Natural killer cell (primary cell): ENCODE measurements around the gene INPP4B. TPM values are rescaled to one million over a fixed set of nuclear protein-coding genes. Genes with fewer than 3 reads are reported as not detected.

ENCODE experiments used
- ATAC-seq, 3 donors: fragments of 150-1000 bp in 2 of 3; fragments of 200-7000 bp in 1 of 3; cut with Tn5 transposase; 1 replicate in 1 of 3; 2 replicates in 2 of 3; pipeline ENCODE4 v1.10.0; 2021; ENCODE audit warnings: mild to moderate bottlenecking in 2 of 3, moderate library complexity in 2 of 3
- DNase-seq, 2 donors: peaks; one replicate each; pipeline versions ENCODE4 v3.0.0 to v3.0.0-alpha.2; 2013 to 2021; ENCODE audit warnings: mixed read lengths in 1 of 2
- H3K27ac ChIP-seq: one replicate; pipeline ENCODE4 v1.5.1; 2013; ENCODE audit warnings: mild to moderate bottlenecking, low read length
- H3K27me3 ChIP-seq: one replicate; pipeline ENCODE4 v1.6.1; 2013; ENCODE audit warnings: low read length; ENCODE audit not compliant: control insufficient read depth, insufficient read depth
- H3K36me3 ChIP-seq: one replicate; pipeline ENCODE4 v1.6.1; 2013; ENCODE audit warnings: low read length; ENCODE audit not compliant: control insufficient read depth, insufficient read depth
- H3K4me1 ChIP-seq: one replicate; pipeline ENCODE4 v1.6.1; 2013; ENCODE audit warnings: low read length; ENCODE audit not compliant: control insufficient read depth, insufficient read depth
- H3K4me3 ChIP-seq: one replicate; pipeline ENCODE4 v1.5.1; 2013; ENCODE audit warnings: low read length
- H3K9me3 ChIP-seq: one replicate; pipeline ENCODE4 v1.6.1; 2013; ENCODE audit warnings: low read length; ENCODE audit not compliant: control insufficient read depth, insufficient read depth
- H3K27ac Mint-ChIP-seq, 2 donors: one replicate each; pipeline ENCODE4 v1.8.0; 2022; ENCODE audit warnings: mild to moderate bottlenecking in 2 of 2, mixed read lengths in 2 of 2, moderate library complexity in 1 of 2
- H3K27me3 Mint-ChIP-seq, 2 donors: one replicate each; pipeline ENCODE4 v1.8.0; 2022; ENCODE audit warnings: low read depth in 2 of 2, mixed read lengths in 2 of 2
- H3K36me3 Mint-ChIP-seq: one replicate; pipeline ENCODE4 v1.8.0; 2022; ENCODE audit warnings: mixed read lengths
- H3K4me1 Mint-ChIP-seq, 2 donors: one replicate each; pipeline ENCODE4 v1.8.0; 2022; ENCODE audit warnings: mixed read lengths in 2 of 2
- H3K4me3 Mint-ChIP-seq: one replicate; pipeline ENCODE4 v1.8.0; 2022; ENCODE audit warnings: mild to moderate bottlenecking, moderate library complexity, mixed read lengths
- H3K9me3 Mint-ChIP-seq, 2 donors: one replicate each; pipeline ENCODE4 v1.8.0; 2022; ENCODE audit warnings: mixed read lengths in 2 of 2
- CTCF ChIP-seq: fragments of 200-600 bp; IDR thresholded peaks from one replicate; pipeline ENCODE4 v1.8.0; 2022; ENCODE audit warnings: antibody characterized with exemption
- whole genome bisulfite sequencing: methylation state at CpG from one replicate; pipeline ENCODE4 v1.1.7; 2013; ENCODE audit warnings: missing lambda C conversion rate; ENCODE audit not compliant: insufficient coverage; 5-methylcytosine and 5-hydroxymethylcytosine counted together
- intact Hi-C: fragments of 100-400 bp; cut with micrococcal nuclease; formaldehyde crosslinking; loops from one replicate; pipeline ENCODE4 v1.14.2; 2022
- total RNA-seq, 4 donors: library from RNA; stranded (reverse); fragments of 120-200 nt in 1 of 4; gene quantifications; one replicate each; pipeline versions ENCODE4 v1.2.3 to v1.2.4, GENCODE V29; 2013 to 2022

The INPP4B gene
- total RNA-seq, 3 donors from 2014 or later (not counting 1 experiment from before 2014, with no cell fraction given) = 2.4 to 6.2 (median 4.5) TPM

GRCh38 chr4:142386449-142386848 is 459.7 kb downstream of the INPP4B start:
- Histone ChIP-seq H3K36me3 (no peaks in the 10 kb centered on the region), H3K4me3 (no peak overlapping the region), H3K9me3 (no peaks in the 10 kb centered on the region), H3K27ac (no peak overlapping the region), H3K27me3 (no peaks in the 10 kb centered on the region), H3K4me1 (no peaks in the 10 kb centered on the region)
- intact Hi-C loops = no loop called here
- Mint-ChIP-seq H3K27ac (no peak overlapping the region), H3K4me3 (no peak overlapping the region), H3K36me3 (peaks cover 6% of the 10 kb centered on the region), H3K4me1 (no peaks in the 10 kb centered on the region), H3K9me3 (peaks cover 0 to 4% of the 10 kb centered on the region in 2 donors), H3K27me3 (no peaks in the 10 kb centered on the region)
- no peak for ATAC-seq
- WGBS = 87% methylated on average over 8 of the region's 8 CpGs
- TF ChIP-seq CTCF = no peak
- DNase-seq = no peak

GRCh38 chr4:142383800-142384470 is 462.2 kb downstream of the INPP4B start:
- TF ChIP-seq CTCF = no peak
- Histone ChIP-seq H3K36me3 (no peaks in the 10 kb centered on the region), H3K27me3 (no peaks in the 10 kb centered on the region), H3K27ac (no peak overlapping the region), H3K4me1 (no peaks in the 10 kb centered on the region), H3K4me3 (no peak overlapping the region), H3K9me3 (no peaks in the 10 kb centered on the region)
- H3K27ac Mint-ChIP-seq = no peak overlapping the region
- no peaks in the 10 kb centered on the region for H3K27me3 Mint-ChIP-seq
- no peaks in the 10 kb centered on the region for H3K4me1 Mint-ChIP-seq
- intact Hi-C loops = no loop called here
- no peak for DNase-seq
- WGBS = 94% methylated on average over 3 of the region's 4 CpGs
- H3K36me3 Mint-ChIP-seq = no peaks in the 10 kb centered on the region
- ATAC-seq = no peak
- peaks cover 0 to 2% of the 10 kb centered on the region in 2 donors for H3K9me3 Mint-ChIP-seq
- H3K4me3 Mint-ChIP-seq = no peak overlapping the region

- DNase-seq (no peak), ATAC-seq (no peak)
- Histone ChIP-seq H3K27me3 (no peaks in the 10 kb centered on the region), H3K36me3 (no peaks in the 10 kb centered on the region), H3K4me3 (no peak overlapping the region), H3K9me3 (no peaks in the 10 kb centered on the region), H3K4me1 (no peaks in the 10 kb centered on the region), H3K27ac (no peak overlapping the region)
- Mint-ChIP-seq H3K27me3 (no peaks in the 10 kb centered on the region), H3K36me3 (no peaks in the 10 kb centered on the region), H3K9me3 (peaks cover 0 to 2% of the 10 kb centered on the region in 2 donors), H3K4me3 (no peak overlapping the region), H3K4me1 (no peaks in the 10 kb centered on the region), H3K27ac (no peak overlapping the region)
- no peak for TF ChIP-seq CTCF
- intact Hi-C loops = no loop called here
Observed at GRCh38 chr4:142383354-142383753, 462.7 kb downstream of the INPP4B start.

- DNase-seq (no peak), ATAC-seq (no peak)
- WGBS = 91% methylated on average over 5 of the region's 5 CpGs
- Mint-ChIP-seq H3K4me3 (no peak overlapping the region), H3K36me3 (no peaks in the 10 kb centered on the region), H3K9me3 (no peaks in the 10 kb centered on the region), H3K27me3 (no peaks in the 10 kb centered on the region), H3K4me1 (no peaks in the 10 kb centered on the region), H3K27ac (no peak overlapping the region)
- Histone ChIP-seq H3K36me3 (no peaks in the 10 kb centered on the region), H3K4me3 (no peak overlapping the region), H3K27me3 (no peaks in the 10 kb centered on the region), H3K9me3 (no peaks in the 10 kb centered on the region), H3K27ac (no peak overlapping the region), H3K4me1 (no peaks in the 10 kb centered on the region)
- intact Hi-C loops = no loop called here
- TF ChIP-seq CTCF = no peak
Observed at GRCh38 chr4:142380052-142380602, 466.0 kb downstream of the INPP4B start.
